Mammary epithelial cell (primary cell): ENCODE results near the gene PTBP2.
"Not testable (repeated sequence)": the region's sequence is repeated elsewhere in the genome, so short reads cannot be mapped to it uniquely, and the experiment has no call there.

Experiments used
- EZH2 ChIP-seq: IDR thresholded peaks from 2 replicates; pipeline ENCODE4 v1.6.1; 2012; ENCODE audit warnings: low read length, inconsistent platforms, borderline replicate concordance
- TF ChIP-seq, protein P1 (sequence below), 2 donors: IDR thresholded peaks in 1 of 2; conservative IDR thresholded peaks in 1 of 2; 2 replicates each; pipeline ENCODE4 v1.5.1; 2011 to 2012; ENCODE audit warnings: inconsistent platforms in 2 of 2, low read length in 2 of 2, mild to moderate bottlenecking in 2 of 2, control low read depth in 1 of 2, low read depth in 1 of 2; ENCODE audit not compliant: insufficient read depth in 1 of 2; ENCODE audit errors: extremely low read depth in 1 of 2

DNA sequence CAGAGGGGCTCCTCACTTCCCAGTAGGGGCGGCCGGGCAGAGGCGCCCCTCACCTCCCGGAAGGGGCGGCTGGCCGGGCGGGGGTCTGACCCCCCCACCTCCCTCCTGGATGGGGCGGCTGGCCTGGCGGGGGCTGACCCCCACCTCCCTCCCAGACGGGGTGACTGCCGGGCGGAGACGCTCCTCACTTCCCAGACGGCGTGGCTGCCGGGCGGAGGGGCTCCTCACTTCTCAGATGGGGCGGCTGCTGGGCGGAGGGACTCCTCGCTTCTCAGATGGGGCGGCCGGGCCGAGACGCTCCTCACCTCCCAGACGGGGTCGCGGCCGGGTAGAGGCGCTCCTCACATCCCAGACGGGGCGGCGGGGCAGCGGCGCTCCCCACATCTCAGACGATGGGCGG lies 41.0 kb downstream of the PTBP2 start:
- TF ChIP-seq, protein P1, sequence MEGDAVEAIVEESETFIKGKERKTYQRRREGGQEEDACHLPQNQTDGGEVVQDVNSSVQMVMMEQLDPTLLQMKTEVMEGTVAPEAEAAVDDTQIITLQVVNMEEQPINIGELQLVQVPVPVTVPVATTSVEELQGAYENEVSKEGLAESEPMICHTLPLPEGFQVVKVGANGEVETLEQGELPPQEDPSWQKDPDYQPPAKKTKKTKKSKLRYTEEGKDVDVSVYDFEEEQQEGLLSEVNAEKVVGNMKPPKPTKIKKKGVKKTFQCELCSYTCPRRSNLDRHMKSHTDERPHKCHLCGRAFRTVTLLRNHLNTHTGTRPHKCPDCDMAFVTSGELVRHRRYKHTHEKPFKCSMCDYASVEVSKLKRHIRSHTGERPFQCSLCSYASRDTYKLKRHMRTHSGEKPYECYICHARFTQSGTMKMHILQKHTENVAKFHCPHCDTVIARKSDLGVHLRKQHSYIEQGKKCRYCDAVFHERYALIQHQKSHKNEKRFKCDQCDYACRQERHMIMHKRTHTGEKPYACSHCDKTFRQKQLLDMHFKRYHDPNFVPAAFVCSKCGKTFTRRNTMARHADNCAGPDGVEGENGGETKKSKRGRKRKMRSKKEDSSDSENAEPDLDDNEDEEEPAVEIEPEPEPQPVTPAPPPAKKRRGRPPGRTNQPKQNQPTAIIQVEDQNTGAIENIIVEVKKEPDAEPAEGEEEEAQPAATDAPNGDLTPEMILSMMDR (conservative IDR thresholded peaks at IDR 0.05 in 1 of 2, IDR thresholded peaks at IDR 0.05 in 1 of 2; ENCODE audit: extremely low read depth in 1 of 2, insufficient read depth in 1 of 2, low read depth in 1 of 2, low read length in 2 of 2) = not testable (repeated sequence)
- not testable (repeated sequence) for TF ChIP-seq EZH2
